Measurements from ENCODE around the gene PIP5K1A. TPM values are rescaled to one million over a fixed set of nuclear protein-coding genes. Genes with fewer than 3 reads are reported as not detected.

Gene PIP5K1A
- total RNA-seq, 2 experiments from 2014 or later: 55.2 to 70.3 TPM

DNA sequence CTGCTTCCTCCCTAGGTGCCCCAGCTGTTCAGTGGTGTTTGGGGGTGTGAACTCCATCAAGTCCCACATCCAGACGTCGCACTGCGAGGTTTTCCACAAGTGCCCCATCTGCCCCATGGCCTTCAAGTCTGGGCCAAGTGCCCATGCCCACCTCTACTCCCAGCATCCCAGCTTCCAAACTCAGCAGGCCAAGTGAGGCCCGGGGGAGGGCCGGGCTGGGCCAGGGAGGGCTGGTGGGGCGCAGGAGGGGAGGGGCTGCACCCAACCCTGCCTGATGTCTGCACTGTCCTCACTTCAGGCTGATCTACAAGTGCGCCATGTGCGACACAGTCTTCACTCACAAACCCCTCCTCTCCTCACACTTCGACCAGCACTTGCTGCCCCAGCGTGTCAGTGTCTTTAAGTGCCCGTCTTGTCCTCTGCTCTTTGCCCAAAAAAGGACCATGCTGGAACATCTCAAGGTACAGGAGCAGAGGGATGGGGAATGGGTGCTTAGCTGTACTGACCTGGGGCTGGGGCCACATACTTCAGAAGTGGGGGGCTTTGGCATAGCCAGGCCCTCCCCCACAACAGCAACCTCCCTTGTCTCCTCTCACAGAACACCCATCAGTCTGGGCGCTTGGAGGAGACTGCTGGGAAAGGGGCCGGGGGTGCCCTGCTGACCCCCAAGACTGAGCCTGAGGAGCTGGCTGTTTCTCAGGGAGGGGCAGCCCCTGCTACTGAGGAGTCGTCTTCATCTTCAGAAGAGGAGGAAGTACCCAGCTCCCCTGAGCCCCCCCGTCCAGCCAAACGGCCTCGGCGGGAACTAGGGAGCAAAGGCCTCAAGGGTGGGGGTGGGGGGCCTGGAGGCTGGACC lies 91.0 kb downstream of the PIP5K1A start:
- Mint-ChIP-seq H3K27me3 (no peaks in the 10 kb centered on the region), H3K4me3 (no peak overlapping the region), H3K4me1 (peaks cover 11% of the 10 kb centered on the region), H3K36me3 (peaks cover 25% of the 10 kb centered on the region), H3K9me3 (ENCODE audit: low read depth) (no peaks in the 10 kb centered on the region), H3K27ac (peak overlapping the region; percentile 6)
- ATAC-seq (no peak), DNase-seq (no peak)
- CTCF ChIA-PET: interaction anchor here (1.2 kb wide), 1 partner anchor 12 kb away, joined by 4 read pairs; no protein-coding TSS in a partner anchor

DNA sequence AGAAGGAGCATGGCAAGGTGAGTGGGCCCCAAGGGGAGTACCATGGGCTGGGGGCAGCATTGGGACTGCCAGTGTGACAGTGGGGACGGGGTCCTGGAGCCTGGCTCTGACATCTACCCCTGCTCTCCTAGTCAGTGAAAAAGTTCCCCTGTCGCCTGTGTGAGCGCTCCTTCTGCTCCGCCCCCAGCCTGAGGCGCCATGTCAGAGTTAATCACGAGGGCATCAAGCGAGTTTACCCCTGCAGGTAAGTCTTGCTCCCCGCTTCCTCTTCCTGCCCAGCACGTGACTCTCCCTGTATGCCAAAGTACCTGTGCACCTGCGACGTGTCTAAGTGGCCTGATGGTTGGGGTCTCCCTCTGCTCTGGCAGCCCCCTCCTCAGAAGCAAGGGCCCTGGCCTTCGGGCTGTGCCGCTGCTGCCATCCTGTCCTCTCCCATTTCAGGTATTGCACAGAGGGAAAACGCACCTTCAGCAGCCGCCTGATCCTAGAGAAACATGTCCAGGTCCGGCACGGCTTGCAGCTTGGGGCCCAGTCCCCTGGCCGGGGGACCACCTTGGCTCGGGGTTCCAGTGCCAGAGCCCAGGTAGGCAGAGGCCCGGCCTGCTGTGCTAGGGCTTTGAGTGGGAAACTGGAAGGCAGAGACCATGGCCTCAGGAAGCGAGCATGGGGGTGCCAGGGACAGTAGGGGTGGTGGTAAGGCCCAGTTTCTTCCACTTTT lies 91.8 kb downstream of the PIP5K1A start:
- Mint-ChIP-seq H3K4me3 (no peak overlapping the region), H3K4me1 (peaks cover 6% of the 10 kb centered on the region), H3K27me3 (no peaks in the 10 kb centered on the region), H3K9me3 (ENCODE audit: low read depth) (no peaks in the 10 kb centered on the region), H3K27ac (no peak overlapping the region), H3K36me3 (peaks cover 23% of the 10 kb centered on the region)
- no peak for ATAC-seq
- DNase-seq: no peak
- CTCF ChIA-PET: interaction anchor here (1.2 kb wide), 1 partner anchor 11 kb away, joined by 4 read pairs; no protein-coding TSS in a partner anchor

DNA sequence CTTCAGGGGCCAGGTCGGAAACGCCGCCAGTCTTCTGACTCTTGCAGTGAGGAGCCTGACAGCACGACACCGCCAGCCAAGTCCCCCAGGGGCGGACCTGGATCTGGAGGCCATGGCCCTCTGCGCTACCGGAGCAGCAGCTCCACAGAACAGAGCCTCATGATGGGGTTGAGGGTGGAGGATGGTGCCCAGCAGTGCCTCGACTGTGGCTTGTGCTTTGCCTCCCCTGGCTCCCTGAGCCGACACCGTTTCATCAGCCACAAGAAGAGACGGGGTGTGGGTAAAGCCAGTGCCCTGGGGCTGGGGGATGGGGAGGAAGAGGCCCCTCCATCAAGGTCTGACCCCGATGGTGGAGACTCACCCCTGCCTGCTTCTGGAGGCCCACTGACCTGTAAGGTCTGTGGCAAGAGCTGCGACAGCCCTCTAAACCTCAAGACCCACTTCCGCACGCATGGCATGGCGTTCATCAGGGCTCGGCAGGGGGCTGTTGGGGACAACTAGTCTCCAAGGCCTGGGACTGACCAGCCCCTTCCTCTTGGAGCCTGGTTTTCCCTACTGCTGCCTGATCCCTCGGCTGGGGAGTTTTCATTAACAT lies 92.5 kb downstream of the PIP5K1A start:
- CTCF ChIA-PET: no interaction called here
- Mint-ChIP-seq H3K4me1 (peaks cover 6% of the 10 kb centered on the region), H3K4me3 (no peak overlapping the region), H3K27ac (no peak overlapping the region), H3K36me3 (peaks cover 21% of the 10 kb centered on the region), H3K9me3 (ENCODE audit: low read depth) (no peaks in the 10 kb centered on the region), H3K27me3 (no peaks in the 10 kb centered on the region)
- no peak for DNase-seq
- no peak for ATAC-seq

DNA sequence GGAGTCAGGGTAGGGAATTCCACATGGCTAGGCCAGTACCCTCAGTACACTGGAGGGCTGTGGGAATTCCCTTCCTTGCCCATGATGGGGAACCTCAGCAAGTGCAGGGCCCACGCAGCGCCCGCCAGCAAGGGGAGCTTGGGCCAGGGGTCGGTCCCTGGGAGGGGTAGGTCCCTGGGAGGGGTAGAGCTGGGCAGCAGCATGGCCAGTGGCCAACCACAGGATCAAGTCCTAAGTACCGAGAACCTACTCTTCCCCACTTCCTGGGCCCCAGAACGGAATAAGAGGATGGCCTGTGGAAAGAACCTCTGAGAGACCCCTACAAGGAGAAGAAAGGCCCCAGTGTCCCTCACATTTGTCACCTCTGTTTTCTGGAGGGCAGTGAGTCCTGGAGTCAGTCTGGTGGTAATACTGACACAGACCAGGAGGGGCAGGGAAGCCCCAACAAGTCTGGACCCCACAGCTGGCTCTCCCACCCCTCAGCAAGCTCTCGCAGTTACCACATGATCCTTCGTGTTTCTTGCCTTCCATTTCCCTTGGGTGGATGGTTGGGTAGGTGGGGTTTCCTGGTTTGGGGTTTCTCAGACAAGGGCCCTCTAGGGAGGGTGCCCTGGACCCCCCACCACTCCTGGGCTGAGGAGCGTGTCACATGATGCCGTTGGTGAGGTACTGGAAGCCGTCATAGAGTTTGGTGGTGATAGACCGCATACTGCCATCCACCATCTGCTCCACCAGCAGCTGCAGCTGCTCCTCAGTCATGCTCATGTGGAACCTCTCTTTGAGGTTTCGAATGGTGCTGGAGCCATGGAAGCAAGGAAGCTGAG lies 94.1 kb downstream of the PIP5K1A start:
- no peak for DNase-seq

DNA sequence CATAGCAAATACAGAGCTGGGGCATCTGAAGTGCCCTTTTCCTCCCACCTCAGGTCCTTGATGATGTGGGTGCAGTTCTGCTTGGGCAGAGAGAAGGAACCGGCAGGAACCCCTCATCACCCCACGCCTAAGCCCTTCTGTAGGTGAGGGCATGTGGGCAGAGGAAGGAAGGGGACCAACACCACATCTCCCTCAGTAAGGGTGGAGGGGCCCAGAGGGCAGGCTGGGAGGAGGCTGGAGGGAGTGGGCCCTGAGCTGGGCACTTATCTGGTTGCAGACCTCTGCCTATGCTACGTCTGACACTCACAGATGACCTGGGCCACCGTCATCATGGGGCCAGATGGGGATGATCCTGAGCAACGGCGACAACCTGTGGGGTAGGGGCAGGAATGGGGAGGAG lies 94.7 kb downstream of the PIP5K1A start:
- no peak for ATAC-seq
- CTCF ChIA-PET: interaction anchor here (1.0 to 1.7 kb wide), 3 partner anchors 8 to 47 kb away, joined by 3 to 8 read pairs (median 3); no protein-coding TSS in a partner anchor
- Mint-ChIP-seq H3K4me1 (peaks cover 6% of the 10 kb centered on the region), H3K27ac (peak overlapping the region; percentile 32), H3K27me3 (no peaks in the 10 kb centered on the region), H3K36me3 (peaks cover 23% of the 10 kb centered on the region), H3K4me3 (no peak overlapping the region), H3K9me3 (ENCODE audit: low read depth) (no peaks in the 10 kb centered on the region)
- no peak for DNase-seq

More for the DNA sequence above, 94.1 kb downstream of the PIP5K1A start:
- peaks cover 6% of the 10 kb centered on the region for H3K4me1 Mint-ChIP-seq
- ATAC-seq: no peak
- H3K36me3 Mint-ChIP-seq: peaks cover 18% of the 10 kb centered on the region
- no peak overlapping the region for H3K4me3 Mint-ChIP-seq
- no peaks in the 10 kb centered on the region for H3K9me3 Mint-ChIP-seq (ENCODE audit: low read depth)
- no peaks in the 10 kb centered on the region for H3K27me3 Mint-ChIP-seq
- H3K27ac Mint-ChIP-seq: peak overlapping the region; percentile 32
- CTCF ChIA-PET: interaction anchor here (1.5 to 1.7 kb wide), 2 partner anchors 9 to 48 kb away, joined by 3 to 8 read pairs; no protein-coding TSS in a partner anchor

DNA sequence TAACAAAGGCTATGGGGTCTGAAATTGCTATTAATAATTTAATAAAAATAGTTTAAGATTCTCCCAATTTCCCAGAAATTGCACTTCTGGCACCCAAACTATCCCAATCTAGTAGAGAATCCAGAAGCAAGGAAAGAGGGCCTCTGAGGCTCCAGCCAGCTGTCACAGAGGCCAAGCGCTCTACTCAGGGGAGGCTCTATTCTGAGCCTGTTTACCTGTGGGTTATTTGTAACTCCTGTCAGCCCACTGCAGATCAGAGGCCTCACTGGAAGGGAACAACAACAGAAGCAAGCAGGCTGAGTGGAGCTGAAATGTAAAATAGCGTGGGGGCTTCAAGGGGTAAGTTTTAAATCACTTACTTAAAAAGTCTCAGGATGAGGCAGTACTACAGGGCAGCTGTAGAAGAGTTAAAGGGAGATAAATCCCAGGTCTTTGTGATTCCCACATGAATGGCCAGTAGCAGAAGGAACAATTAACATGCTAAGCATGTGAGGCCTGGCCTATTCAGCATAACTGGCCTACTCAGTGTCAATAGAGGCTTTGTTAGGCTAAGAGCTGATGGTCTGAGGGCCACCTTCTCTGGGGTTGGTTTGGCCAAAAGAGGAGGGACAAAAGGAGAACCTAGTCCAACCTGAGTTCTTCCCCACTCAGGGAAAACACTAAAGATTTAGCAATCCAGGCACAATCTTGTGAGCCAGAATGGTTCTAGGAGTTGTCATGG lies 96.5 kb downstream of the PIP5K1A start:
- DNase-seq: no peak
- no peak overlapping the region for H3K27ac Mint-ChIP-seq
- peaks cover 27% of the 10 kb centered on the region for H3K36me3 Mint-ChIP-seq
- CTCF ChIA-PET: interaction anchor here (1.7 to 4.2 kb wide), 3 partner anchors 14 to 195 kb away, joined by 4 to 27 read pairs (median 6); no protein-coding TSS in a partner anchor
- H3K4me3 Mint-ChIP-seq: no peak overlapping the region
- H3K4me1 Mint-ChIP-seq: no peaks in the 10 kb centered on the region
- no peak for ATAC-seq
- H3K27me3 Mint-ChIP-seq: no peaks in the 10 kb centered on the region
- no peaks in the 10 kb centered on the region for H3K9me3 Mint-ChIP-seq (ENCODE audit: low read depth)

Other genes starting within 250 kb of the PIP5K1A start
- gene CERS2, start 223.7 kb upstream of the PIP5K1A start, total RNA-seq: 100 to 1,000 TPM; 144 to 170 TPM
- gene ANXA9, start 216.3 kb upstream of the PIP5K1A start, total RNA-seq: under 1 TPM in 1 of 2 experiments, not detected in 1; 0.23 TPM
- gene MINDY1, start 191.7 kb upstream of the PIP5K1A start, total RNA-seq: 1 to 10 TPM; 4.2 to 7.0 TPM
- 10 to 100 TPM; 14.7 to 17.4 TPM for gene PRUNE1, start 190.1 kb upstream of the PIP5K1A start, total RNA-seq
- gene BNIPL, start 162.0 kb upstream of the PIP5K1A start, total RNA-seq: 1 to 10 TPM; 1.0 to 2.0 TPM
- 1 to 10 TPM; 1.2 to 2.0 TPM for gene C1orf56, start 150.8 kb upstream of the PIP5K1A start, total RNA-seq
- 100 to 1,000 TPM; 214 to 235 TPM for gene CDC42SE1, start 138.9 kb upstream of the PIP5K1A start, total RNA-seq
- gene MLLT11, start 138.2 kb upstream of the PIP5K1A start, total RNA-seq: 1 to 10 TPM; 4.1 to 5.0 TPM
- 10 to 100 TPM; 20.0 to 23.9 TPM for gene GABPB2, start 127.8 kb upstream of the PIP5K1A start, total RNA-seq
- 1 to 10 TPM in 1 of 2 experiments, under 1 TPM in 1; 0.84 to 1.7 TPM for gene SEMA6C, start 51.9 kb upstream of the PIP5K1A start, total RNA-seq
- 10 to 100 TPM; 14.5 to 17.6 TPM for gene TNFAIP8L2, start 41.9 kb upstream of the PIP5K1A start, total RNA-seq
- 1 to 10 TPM; 4.4 to 4.9 TPM for gene LYSMD1, start 32.6 kb upstream of the PIP5K1A start, total RNA-seq
- 10 to 100 TPM; 60.6 to 69.6 TPM for gene SCNM1, start 32.4 kb upstream of the PIP5K1A start, total RNA-seq
- 1 to 10 TPM; 2.9 to 3.6 TPM for gene TMOD4, start 22.6 kb upstream of the PIP5K1A start, total RNA-seq
- 10 to 100 TPM; 78.3 to 86.2 TPM for gene VPS72, start 8.4 kb upstream of the PIP5K1A start, total RNA-seq
- gene PSMD4, start 56.2 kb downstream of the PIP5K1A start, total RNA-seq: 100 to 1,000 TPM; 187 to 223 TPM
- gene ZNF687, start 83.7 kb downstream of the PIP5K1A start, total RNA-seq: 10 to 100 TPM; 29.9 to 35.7 TPM
- 10 to 100 TPM; 68.5 to 73.9 TPM for gene PI4KB, start 128.9 kb downstream of the PIP5K1A start, total RNA-seq
- 100 to 1,000 TPM; 109 to 139 TPM for gene RFX5, start 148.7 kb downstream of the PIP5K1A start, total RNA-seq
- not detected for gene SELENBP1, start 174.2 kb downstream of the PIP5K1A start, total RNA-seq
- 100 to 1,000 TPM; 284 to 365 TPM for gene PSMB4, start 201.0 kb downstream of the PIP5K1A start, total RNA-seq